Activated CD8-positive, alpha-beta memory T cell treated with anti-CD3 and anti-CD28 coated beads, Interleukin-2, amount 50 U/mL, for 1 hour (primary cell): ENCODE results near the gene C1orf105.
A peak's percentile ranks its signal among the peaks of the same experiment; 100 is the strongest.
"Not testable (repeated sequence)": the region's sequence is repeated elsewhere in the genome, so short reads cannot be mapped to it uniquely, and the experiment has no call there.

Experiments
- DNase-seq: peaks from one replicate; pipeline ENCODE4 v3.0.0-alpha.2; 2020; ENCODE audit errors: extremely low read depth

Gene C1orf105

GRCh38 chr1:172427191-172427590 is 6.7 kb downstream of the C1orf105 start:
- no peak for DNase-seq

GRCh38 chr1:172429331-172430127 is 9.0 kb downstream of the C1orf105 start:
- no peak for DNase-seq

- no peak for DNase-seq
These were observed 9.6 kb downstream of the C1orf105 start for GRCh38 chr1:172430128-172430454.

- no peak for DNase-seq
These were observed 10.7 kb downstream of the C1orf105 start for GRCh38 chr1:172431204-172431603.

GRCh38 chr1:172431721-172432192 is 11.3 kb downstream of the C1orf105 start:
- DNase-seq = no peak

DNA sequence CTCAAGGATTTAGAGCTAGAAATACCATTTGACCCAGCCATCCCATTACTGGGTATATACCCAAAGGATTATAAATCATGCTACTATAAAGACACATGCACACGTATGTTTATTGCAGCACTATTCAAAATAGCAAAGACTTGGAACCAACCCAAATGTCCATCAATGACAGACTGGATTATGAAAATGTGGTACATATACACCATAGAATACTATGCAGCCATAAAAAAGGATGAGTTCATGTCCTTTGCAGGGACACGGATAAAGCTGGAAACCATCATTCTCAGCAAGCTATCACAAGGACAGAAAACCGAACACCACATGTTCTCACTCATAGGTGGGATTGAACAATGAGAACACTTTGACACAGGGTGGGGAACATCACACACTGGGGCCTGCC is 16.7 kb downstream of the C1orf105 start:
- DNase-seq = not testable (repeated sequence)

GRCh38 chr1:172442404-172442803 is 21.9 kb downstream of the C1orf105 start:
- DNase-seq = no peak

DNA sequence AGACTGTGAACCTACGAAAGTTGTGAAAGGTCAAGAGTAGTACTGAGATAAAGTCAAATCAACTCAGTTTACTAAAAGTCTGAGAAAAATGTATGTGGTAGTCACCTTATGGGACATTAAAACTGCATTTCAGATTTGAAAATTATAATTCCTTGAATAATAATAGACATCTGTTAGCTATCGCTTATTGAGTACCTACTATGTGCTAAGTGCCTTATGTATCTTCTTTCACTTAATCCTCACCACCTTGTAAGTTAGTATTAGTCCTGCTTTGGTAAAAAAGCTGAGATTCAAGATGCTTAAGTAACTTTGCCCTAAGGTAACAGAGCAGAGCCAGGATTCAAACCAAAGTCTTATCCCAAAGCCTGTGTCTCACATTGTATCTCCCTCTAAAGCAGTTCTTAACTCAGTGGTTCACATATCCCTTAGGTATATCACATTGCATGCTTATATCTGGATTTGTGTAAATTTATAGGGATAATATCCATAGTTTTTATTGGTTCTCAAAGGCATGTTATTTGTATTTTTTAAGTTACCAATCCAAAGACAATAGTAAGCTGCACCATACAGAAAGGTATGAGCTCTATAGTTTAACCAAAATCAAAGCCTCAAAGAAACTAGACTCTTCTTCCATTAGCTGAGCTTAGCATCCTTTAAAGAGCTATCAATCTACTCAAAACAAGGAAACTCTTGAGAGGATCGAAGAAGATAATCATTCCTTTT is 22.5 kb downstream of the C1orf105 start:
- DNase-seq = no peak

GRCh38 chr1:172443666-172444453 is 23.4 kb downstream of the C1orf105 start, which contains the start of gene PIGC:
Gene PIGC (minus strand): TSS chr1:172444069. CDS start chr1:172442622, 1,447 bp downstream.
- peak; percentile 84 for DNase-seq

DNA sequence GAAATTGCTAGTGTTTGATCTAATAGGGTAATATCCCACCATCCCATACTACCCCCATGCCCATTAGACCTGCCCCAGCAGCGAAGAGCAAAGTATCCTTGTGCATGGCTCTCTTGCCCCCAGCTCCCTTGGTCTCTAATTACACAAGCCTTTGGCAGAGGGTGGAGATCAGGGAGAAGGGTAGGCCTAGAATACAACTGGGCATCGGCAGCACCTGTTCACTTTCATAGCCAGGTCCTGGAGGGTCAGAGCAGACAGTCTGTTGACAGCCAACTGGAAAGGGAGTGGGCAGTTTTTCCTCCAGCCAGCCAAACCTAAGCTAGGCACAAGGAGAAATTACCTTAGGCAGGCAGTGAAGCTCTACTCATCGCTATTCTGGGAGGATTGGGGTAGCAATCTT is 26.1 kb downstream of the C1orf105 start:
- DNase-seq = no peak

GRCh38 chr1:172447641-172448040 is 27.2 kb downstream of the C1orf105 start:
- DNase-seq = no peak

GRCh38 chr1:172448995-172449584 is 28.6 kb downstream of the C1orf105 start:
- DNase-seq = no peak

GRCh38 chr1:172449585-172450523 is 29.4 kb downstream of the C1orf105 start:
- no peak for DNase-seq

DNA sequence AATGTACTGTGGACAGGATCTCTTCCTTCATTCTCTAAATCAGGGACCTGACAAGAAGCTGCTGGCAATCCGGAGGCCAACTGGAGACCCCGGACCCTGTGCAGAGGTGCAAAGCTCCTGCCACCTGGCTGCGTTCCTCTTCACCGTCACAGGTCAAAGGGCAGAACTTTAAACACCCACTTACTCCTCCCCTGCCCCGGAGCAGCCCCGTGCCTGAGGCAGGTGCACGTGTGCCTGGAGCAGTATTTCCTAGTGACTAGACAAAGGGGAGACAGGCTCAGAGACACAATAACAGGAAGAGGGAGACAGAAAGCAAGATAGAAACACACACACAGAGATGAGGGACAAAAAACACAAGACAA is 30.0 kb downstream of the C1orf105 start:
- no peak for DNase-seq

GRCh38 chr1:172451002-172451443 is 30.5 kb downstream of the C1orf105 start:
- DNase-seq = no peak

- no peak for DNase-seq
These were observed 32.2 kb downstream of the C1orf105 start for GRCh38 chr1:172452536-172453152.

DNA sequence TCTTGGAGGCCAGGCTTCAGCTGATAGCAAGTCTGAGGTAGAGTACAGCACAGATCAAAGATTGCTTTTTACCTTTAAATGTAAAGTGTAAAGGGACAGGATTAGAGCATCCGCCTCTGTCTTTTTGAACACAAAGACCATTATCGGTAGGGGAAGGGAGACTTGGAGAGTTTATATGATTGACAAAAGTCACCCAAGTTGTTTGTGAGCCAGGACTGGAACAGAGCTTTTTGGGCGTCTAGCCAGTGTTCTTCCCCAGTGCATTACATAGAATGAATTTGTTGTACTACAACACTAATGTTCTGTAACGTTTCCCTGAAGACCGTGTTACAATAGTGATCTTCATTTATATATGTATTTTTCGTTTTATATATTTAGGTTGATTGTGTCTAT is 32.7 kb downstream of the C1orf105 start:
- DNase-seq = no peak

DNA sequence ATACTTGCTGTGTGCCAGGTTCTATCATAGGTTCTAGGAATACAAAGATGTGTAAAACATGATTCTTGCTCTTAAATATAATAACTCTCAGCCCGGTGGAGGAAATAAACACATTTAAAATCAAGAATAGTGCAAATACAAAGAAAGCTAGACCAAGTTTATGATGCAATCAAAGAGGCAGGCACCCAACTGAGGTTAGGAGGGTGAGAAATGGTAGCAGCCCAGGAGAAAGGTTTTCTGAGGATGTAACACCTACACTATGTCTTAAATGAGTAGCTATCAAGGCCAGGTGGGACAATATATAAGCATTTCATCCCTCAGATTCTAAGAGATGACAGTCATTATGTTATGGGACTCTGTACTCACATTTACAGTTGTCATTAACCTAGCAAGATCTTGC is 33.1 kb downstream of the C1orf105 start:
- no peak for DNase-seq

GRCh38 chr1:172455451-172455850 is 35.0 kb downstream of the C1orf105 start:
- no peak for DNase-seq

- no peak for DNase-seq
These were observed 35.9 kb downstream of the C1orf105 start for GRCh38 chr1:172456344-172456769.
